ENCODE measurements around the gene HERPUD1. TPM values are rescaled to one million over a fixed set of nuclear protein-coding genes. Genes with fewer than 3 reads are reported as not detected.
"Not testable (repeated sequence)": the region's sequence is repeated elsewhere in the genome, so short reads cannot be mapped to it uniquely, and the experiment has no call there.

Gene HERPUD1
- polyA plus RNA-seq, 5 donors = 95.7 to 124 (median 104) TPM

DNA sequence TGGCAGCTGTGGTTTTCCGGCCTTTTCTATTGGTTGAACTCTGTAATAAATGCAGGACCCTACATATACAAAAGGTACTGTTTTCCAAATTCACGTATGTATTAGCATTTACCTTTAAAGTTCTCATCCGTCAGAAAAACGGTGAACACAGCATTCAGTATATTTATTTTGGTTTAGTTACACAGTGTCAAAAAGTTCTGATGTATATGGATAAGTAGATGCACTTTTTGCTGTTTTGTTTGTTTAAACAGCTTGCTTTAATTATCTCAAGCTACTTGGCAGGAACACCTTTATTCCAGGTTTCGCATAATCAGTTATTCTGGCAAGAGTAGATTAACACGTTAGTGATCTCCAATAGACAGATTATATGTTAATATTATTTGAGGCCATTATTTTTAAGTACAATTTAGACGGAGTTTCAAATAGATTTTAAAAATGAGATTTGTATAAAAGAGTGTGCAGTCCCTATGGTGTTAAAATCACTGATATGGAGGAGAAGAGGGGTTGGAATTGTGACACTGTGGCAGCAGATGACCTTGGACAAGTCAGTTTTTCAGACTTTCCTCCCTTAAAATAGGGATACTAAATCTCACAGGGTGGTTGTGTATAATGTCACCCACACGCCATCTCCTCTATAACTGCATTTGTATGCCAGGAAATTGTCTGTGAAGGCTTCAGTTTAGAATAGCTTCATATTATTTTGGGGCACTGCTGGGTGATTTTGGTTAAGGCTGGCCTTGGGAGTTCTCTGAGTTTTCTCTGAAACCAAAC is 2.1 kb downstream of the HERPUD1 start:
- DNase-seq = no peak

DNA sequence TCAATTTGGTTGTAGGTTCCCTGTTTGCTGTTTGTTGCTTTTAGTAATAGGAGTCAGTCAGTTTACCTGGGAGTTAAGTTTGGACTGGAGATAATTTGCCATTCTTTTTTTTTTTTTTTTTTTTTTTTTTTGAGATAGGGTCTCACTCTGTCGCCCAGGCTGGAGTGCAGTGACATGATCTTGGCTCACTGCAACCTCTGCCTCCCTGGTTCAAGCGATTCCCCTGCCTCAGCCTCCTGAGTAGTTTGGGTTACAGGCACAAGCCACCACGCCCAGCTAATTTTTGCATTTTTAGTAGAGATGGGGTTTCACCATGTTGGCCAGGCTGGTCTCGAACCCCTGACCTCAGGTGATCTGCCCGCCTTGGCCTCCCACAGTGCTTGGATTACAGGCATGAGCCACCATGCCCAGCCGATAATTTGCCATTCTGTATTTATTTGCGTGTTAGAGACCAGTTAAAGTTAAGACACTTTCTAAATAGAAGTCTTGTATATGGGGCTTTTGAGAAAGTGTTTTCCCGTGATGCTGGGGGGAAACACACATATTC is 2.7 kb downstream of the HERPUD1 start:
- DNase-seq = not testable (repeated sequence)

DNA sequence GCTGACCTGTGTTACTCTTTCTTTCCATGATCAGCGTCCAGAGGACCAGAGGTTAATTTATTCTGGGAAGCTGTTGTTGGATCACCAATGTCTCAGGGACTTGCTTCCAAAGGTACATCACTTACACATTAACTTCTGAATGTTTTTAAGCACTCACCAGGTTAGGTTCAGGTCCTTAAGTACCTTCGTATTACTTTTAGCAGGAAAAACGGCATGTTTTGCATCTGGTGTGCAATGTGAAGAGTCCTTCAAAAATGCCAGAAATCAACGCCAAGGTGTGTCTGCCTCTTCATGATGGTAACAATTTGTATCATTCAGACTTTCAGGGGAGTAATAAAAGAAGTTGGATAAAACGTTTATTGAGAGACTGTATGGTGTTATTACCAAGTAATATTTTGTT is 3.3 kb downstream of the HERPUD1 start:
- no peak for DNase-seq

DNA sequence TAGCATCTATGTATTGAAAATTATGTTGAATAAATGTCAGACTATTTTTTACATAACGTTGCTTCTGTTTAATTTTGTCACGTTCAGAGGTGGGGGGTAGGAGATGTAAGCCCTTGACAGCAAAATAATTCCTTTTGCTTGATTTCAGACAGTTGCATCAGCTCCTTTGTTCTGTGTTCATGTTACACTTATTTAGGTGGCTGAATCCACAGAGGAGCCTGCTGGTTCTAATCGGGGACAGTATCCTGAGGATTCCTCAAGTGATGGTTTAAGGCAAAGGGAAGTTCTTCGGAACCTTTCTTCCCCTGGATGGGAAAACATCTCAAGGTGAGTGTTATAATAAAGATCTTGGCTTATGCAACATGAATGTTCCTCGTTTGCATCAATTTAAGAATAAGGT is 4.5 kb downstream of the HERPUD1 start:
- DNase-seq = no peak

DNA sequence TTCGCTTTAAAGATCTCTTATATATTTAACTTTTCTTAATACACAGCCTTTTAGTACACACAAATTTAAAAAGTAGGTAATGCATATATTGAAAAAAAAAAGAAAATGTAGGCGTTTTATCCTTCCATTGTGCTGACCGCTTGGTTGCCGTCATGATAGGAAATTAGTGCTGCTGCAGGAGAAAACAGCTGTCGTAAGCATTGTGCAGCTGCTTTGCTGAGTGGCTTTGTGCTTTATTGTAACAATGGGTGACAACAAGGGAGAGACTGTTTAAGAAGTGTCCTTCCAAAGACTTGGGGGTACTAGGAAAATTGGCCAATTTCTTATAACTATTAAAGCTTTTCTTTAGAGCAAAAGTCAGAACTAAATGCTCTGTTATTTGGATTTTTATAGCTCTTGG is 5.0 kb downstream of the HERPUD1 start:
- DNase-seq = no peak

DNA sequence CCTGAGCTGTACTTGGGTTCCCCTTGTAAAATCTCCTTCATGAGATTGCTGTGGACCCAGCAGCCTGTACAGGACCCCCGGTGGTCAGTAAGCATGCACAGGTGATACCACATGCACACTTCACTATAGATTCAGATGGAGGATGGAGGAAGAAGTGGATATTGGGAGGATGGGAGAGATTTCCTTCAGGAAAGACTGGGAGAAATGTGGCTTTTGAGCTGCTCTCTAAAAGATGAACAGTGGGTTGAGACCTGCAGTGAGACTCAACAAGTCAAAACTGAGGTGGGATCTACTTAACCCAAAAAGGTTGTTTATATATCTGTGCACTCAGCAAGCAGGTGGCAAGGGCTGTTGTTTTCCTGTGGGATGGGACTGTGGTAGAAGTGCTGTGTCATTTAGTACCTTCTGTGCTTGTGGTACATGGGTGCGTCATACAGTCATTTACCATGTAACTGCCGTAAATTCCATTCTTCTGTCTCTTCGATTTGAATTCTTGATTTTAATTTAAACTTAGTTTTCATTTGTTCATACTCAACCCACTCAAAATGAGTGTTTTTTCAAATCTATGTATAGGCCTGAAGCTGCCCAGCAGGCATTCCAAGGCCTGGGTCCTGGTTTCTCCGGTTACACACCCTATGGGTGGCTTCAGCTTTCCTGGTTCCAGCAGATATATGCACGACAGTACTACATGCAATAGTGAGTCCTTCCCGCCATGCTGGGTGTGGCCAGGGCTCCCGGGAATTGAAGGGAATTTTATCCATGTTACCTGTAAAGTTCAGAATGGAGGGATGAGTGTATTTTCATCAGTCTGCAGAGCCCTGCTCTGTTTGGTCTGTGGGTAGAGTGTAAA is 6.9 kb downstream of the HERPUD1 start:
- no peak for DNase-seq

DNA sequence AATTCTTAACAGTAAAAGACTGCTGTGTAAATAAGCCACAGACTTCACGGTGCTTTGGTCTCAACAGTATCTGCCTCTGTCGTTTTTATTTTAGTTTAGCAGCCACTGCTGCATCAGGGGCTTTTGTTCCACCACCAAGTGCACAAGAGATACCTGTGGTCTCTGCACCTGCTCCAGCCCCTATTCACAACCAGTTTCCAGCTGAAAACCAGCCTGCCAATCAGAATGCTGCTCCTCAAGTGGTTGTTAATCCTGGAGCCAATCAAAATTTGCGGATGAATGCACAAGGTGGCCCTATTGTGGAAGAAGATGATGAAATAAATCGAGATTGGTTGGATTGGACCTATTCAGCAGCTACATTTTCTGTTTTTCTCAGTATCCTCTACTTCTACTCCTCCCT is 7.9 kb downstream of the HERPUD1 start:
- DNase-seq = no peak

DNA sequence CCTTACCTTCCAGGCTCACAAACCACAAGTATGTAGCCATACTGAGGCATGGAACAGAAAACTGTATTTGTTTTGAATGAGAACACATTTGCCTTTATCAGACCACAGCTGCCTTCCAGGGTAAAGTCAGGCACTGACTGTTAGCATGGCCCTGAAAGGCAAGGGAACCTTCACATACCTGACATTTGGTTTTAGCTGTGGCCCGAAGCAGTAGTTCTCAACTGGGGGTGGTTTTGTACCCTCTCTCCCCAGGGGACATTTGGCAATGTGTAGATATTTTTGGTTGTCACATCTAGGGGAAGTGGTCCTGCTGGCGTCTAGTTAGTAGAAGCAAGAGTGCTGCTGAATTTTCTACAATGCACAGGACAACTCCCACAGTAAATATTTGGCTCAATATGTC is 9.2 kb downstream of the HERPUD1 start:
- no peak for DNase-seq

DNA sequence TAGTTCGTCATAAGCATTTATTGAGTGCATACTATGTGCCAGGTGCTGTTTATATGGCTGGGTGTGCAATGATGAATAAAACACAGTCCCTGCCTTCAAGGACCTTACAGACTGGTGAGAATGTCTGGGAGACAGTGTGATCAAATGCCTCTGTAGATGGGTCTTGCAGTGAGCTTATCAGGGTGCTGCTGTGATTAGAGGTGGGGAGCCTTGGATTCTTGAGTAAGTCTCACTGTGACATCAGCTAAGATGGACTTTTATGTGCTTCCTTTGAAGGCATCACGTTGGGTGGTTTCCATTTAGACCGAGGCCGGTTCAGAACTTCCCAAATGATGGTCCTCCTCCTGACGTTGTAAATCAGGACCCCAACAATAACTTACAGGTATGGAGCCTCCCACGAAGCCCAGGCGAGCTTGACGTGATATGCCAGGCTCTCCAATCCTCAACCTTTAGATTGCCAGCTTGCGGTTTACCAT is 10.0 kb downstream of the HERPUD1 start:
- no peak for DNase-seq

DNA sequence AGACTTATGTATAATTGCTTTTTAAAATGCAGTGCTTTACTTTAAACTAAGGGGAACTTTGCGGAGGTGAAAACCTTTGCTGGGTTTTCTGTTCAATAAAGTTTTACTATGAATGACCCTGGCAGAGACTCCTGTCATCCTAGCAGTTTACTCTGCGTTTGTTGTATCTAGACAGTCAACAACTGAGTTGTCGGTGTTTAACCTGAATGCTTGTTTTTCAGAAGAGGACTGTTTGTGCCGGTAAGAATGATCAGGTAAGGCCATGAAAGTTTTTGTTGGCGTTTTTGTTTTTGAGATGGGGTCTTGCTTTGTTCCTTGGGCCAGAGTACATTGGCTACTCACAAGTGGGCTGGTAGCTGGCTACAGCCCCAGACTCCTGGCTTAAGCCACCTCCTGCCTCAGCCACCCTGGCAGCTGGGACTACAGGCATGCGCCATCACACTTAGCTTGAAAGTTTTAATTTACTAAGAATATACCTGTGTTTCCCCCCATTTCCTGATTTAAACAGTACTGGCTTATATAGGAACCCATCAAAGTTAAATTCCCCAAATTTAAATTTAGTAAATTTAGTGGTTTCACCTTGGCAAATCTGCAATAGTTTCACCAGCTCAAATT is 11.9 kb downstream of the HERPUD1 start:
- no peak for DNase-seq

DNA sequence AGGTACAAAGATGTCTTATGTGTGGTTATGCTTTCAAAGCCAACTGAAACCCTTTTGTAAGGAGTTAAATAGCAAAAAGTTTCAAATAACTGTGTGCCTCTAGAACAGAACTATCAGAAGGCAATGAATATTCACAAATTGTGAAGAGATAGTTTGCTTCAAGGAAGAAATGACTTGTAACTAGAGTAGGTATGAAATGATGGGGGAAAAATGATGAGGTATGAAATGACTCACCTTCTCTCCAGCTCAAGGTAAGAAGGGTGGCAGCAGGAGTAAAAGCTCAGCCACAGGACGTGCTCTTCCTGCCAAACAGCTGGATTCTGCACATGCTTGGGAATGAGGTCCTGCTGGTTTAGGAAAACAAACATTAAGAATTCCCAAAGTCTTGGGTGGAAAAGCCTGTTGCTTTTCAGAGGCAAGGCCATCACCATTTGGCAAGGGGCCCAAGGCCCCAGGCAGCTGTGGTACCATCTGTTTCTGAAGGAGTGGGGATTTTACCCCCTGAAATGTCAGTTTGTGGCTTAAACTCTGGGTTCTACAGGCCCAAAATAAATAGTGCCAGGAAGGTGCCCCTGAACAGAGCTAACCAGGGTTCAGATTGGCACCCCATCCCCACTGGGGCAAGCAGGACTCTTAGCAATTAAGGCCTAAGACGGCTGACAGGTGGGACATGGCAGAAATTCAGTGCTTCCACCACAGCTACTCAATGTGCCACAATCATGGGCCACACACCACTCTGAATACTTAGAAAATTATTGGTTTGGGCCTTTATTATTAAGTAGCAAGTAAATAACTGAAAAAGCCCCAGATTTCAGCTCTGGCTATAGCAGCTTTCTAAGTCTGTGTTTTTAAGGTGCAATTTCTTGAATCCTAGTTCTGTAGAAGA is 13.3 kb downstream of the HERPUD1 start:
- DNase-seq = no peak

DNA sequence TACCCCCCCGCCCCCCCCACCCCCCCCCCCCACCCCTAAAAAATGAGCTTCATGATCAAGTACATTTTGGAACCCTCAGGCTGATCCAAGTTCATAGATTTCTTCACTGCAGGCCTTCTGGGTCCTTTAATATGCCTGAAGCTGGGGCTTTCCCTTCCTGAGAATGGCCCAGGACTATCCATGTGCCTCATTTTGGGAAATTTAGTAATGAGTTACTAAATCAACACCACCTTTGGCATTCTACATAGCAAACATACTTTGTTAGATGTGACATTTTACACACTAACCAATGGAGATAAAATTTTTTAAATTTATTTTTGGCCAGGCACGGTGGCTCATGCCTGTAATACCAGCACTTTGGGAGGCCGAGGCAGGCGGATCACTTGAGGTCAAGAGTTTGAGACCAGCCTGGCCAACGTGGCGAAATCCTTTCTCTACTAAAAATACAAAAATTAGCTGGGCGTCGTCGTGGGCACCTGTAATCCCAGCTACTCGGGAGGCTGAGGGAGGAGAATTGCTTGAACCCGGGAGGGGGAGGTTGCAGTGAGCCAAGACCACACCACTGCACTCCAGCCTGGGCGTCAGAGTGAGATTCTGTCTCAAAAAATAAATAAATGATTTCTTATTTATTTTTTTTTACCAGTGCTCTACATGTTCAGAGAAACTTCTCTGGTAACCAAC is 14.0 kb downstream of the HERPUD1 start:
- DNase-seq = no peak

DNA sequence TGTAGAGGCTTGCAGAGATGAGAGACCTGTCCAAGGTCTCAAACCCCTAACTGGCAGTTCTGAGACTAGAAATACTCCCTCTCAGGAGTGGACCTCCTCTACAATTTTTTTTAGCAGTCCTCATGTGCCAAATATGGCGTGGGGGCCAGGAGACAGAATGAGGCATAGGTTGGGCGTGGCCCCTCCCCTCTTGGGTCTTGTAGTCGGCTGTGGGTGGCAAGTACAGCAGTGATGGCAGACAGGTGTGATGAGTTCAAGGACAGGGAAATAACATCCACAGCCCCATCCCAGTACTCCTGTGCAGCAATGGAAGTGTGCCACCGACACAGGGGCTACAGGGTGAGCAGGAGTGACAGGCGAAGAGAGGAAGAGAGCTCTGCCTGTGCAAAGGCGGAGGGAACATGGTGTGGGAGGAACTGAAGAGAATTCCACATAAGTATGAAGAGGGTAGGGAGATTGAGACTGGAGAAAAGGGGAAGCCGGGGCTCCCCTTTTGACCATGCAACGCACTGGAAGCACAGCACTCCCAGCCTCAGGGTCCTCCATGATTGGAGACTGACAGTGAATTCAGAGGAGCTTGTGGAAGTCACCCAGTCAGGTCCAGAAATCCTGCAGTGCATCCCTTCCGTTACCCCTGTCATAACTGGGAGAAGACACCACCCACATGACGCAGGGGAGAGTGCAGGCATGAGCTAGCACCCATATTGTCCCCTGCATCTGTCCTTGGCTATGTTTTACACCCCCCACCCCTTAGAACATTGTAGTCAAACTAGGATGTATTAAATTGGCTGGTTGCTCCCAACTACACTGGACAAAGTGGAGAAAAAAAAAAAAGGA is 15.0 kb downstream of the HERPUD1 start:
- no peak for DNase-seq

DNA sequence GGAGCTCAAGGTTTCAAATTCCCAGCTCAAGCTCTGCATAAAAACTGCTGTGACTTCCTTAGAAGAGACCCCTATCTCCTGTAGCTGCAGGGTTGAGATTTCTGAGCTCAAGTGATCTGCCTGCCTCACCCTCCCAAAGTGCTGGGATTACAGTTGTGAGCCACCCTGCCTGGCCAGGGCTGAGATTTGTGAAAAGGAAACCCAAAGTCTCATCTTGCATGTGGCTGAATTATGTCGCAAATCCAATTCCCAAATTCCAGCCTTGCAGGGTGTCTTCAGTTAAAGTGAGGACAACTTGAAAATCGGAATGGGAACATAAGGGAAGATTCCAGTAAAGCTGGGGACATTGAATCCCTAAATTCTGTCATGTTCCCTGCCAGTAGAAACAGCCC is 15.7 kb downstream of the HERPUD1 start:
- no peak for DNase-seq

DNA sequence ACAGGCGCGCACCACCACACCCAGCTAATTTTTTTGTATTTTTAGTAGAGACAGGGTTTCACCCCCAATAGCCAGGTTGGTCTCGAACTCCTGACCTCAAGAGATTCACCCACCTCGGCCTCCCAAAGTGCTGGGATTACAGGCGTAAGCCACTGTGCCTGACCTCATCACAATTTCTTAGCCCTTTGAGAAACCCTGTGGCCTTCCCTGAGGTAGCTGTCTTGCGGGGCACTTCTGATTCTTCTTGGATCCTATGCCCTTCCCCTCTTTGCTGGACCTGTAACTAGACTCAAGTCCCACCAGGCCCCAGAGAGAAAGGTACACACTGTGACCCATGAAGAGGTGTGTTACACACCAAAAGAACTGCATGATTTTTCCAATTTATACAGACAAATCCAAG is 16.3 kb downstream of the HERPUD1 start:
- no peak for DNase-seq

DNA sequence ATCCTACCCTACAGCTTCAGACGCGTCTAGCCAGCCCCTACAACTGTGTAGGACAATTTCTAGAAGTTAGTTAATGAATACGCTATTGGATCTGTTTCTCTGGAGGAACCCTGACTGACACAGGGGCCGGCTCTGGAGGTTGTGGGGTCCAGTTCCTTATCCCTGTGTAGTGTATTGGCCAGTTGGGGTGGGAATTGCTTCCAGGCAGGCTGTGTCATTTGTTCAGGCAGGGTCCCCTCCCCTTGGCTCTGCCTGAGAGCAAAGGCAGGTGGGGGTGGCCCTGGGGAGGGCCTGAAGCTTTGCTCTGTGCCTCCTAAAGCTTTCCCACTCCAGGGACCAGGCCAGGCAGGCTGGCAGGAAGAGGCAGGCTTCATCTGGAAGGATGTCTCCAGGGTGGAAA is 18.1 kb downstream of the HERPUD1 start:
- DNase-seq = no peak

DNA sequence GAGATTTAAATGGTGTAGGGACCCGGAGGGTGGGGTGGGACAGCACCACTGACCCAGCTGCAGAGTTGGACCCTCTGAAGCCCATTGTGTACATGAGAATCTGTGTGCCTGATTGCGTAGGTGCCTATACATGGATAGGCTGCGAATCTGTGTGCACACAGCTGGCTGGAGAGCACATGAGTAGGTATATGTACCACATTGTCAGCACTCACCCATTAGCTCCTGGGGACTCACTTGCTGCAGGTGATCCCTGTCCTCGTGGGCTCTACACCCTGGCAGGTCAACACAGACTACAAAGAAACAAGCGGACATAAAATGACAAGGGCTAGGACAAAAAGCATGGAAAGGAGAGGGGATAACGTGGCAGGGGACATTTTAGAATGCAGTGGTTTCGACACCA is 18.5 kb downstream of the HERPUD1 start:
- no peak for DNase-seq

DNA sequence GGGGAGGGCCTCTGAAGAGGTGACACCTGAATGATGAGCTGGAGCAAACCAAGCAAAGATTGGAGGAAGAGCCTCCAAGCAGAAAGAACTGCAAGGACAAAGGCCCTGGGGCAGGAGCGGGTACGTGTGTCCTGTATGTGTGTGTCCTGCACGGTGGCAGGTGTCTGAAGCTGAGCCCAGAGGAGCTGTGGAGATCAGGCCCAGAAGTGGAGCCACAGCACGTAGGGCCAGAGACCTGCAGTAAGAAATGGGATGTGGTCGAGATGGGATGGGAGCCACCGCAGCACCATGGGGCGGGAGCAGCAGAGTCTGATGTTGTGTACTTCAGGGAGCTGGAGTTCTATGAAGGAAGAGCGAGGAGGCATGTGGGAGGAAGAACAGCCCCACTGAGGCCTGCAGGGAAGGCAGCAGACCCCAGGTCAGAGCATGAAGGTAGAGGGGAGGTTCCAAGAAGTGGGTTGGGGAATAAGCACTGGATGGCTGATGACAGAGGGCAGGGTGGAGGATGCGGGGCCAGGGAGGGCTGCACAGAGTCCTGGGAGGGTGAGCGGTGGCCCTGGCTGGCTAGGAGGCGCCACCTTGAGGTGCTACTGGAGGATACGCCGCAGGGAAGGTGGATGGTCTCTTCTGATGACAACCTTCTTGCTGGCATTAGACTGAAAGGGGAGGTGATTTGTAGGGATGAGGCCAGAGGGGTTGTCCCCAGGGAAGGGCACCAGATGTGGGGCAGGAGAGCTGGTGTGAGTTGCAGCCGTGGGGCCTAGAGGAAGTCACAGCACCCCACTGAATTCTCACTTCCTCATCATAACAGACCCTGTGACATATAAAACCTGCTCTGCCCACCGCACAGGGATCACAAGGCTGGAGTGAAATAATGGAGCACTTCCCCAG is 19.2 kb downstream of the HERPUD1 start:
- no peak for DNase-seq

DNA sequence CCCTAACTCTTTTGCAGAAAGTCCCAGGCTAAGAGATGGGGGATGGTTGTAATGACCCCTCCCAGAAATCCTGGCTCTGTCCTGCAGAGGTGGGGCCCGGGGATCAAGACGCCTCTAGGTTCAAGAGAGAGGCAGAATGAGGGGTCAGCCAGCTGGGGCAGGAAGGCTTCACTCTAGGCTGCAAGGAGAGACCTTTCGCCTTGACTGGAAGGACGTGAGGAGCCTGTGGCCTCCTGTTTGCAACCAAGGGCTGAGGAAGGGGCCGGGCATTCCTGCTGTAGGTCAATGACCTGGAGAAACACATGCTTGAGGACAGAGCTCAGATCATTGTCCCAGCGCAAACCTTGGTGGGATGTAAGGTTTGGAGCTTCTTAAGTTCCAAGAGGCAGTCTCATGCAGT is 21.1 kb downstream of the HERPUD1 start:
- no peak for DNase-seq

Measured in right lung (tissue), 5 donors.